Measurements from ENCODE around the gene CYB5D1. TPM values are rescaled to one million over a fixed set of nuclear protein-coding genes. Genes with fewer than 3 reads are reported as not detected.
A peak's percentile ranks its signal among the peaks of the same experiment; 100 is the strongest.

Gene CYB5D1
- total RNA-seq, 4 donors from 2014 or later = 12.0 to 18.7 (median 13.7) TPM

- TF ChIP-seq CTCF (IDR thresholded peaks at IDR 0.05) = peak in 3 of 4 experiments; percentile 99
- TF ChIP-seq POLR2AphosphoS5 (IDR thresholded peaks at IDR 0.05) = peak; percentile 66
- no peak for TF ChIP-seq POLR2A (IDR thresholded peaks at IDR 0.05)
- TF ChIP-seq EP300 (IDR thresholded peaks at IDR 0.05) = no peak
- Histone ChIP-seq H3K27ac (peak overlapping the region in 3 of 4 donors; percentile 30 to 65 (median 54)), H3K9me3 (no peaks in the 10 kb centered on the region), H3K27me3 (no peaks in the 10 kb centered on the region), H3K4me3 (peak overlapping the region in 1 of 2 donors; percentile 19), H3K4me1 (peaks cover 3 to 45% (median 20%) of the 10 kb centered on the region in 3 donors), H3K36me3 (peaks cover 0 to 76% of the 10 kb centered on the region in 2 donors)
- WGBS, 2 donors (ENCODE audit: low coverage in 1 of 2) = 0% methylated on average over 1 of the region's 60 CpGs; no CpG with 5 or more reads in 1 of the 2 donors
- peak; percentile 81 for ATAC-seq
Measured at GRCh38 chr17:7851438-7852261, 6.2 kb upstream of the CYB5D1 start.

GRCh38 chr17:7852262-7852670, 5.5 kb upstream of the CYB5D1 start:
- peaks cover 3 to 49% (median 20%) of the 10 kb centered on the region in 3 donors for H3K4me1 ChIP-seq
- ATAC-seq = no peak
- no peaks in the 10 kb centered on the region for H3K27me3 ChIP-seq
- 75 to 79% methylated on average over 4 to 11 of the region's 20 CpGs for WGBS, 2 donors (ENCODE audit: low coverage in 1 of 2)
- H3K27ac ChIP-seq = peak overlapping the region in 3 of 4 donors; percentile 14 to 65 (median 54)
- no peak for TF ChIP-seq EP300 (IDR thresholded peaks at IDR 0.05)
- no peaks in the 10 kb centered on the region for H3K9me3 ChIP-seq
- no peak overlapping the region for H3K4me3 ChIP-seq
- peaks cover 0 to 70% of the 10 kb centered on the region in 2 donors for H3K36me3 ChIP-seq

GRCh38 chr17:7852919-7853690, 4.7 kb upstream of the CYB5D1 start:
- Histone ChIP-seq H3K36me3 (peaks cover 0 to 61% of the 10 kb centered on the region in 2 donors), H3K9me3 (no peaks in the 10 kb centered on the region), H3K4me3 (peak overlapping the region in 1 of 2 donors; percentile 3), H3K27me3 (no peaks in the 10 kb centered on the region), H3K27ac (peak overlapping the region in 2 of 4 donors; percentile 65 to 88), H3K4me1 (peaks cover 3 to 50% (median 20%) of the 10 kb centered on the region in 3 donors)
- TF ChIP-seq POLR2AphosphoS5 (IDR thresholded peaks at IDR 0.05) = no peak
- no peak for TF ChIP-seq CTCF (IDR thresholded peaks at IDR 0.05)
- no peak for TF ChIP-seq EP300 (IDR thresholded peaks at IDR 0.05)
- no peak for TF ChIP-seq POLR2A (IDR thresholded peaks at IDR 0.05)
- WGBS, 2 donors (ENCODE audit: low coverage in 1 of 2) = 0 to 59% methylated on average over 1 to 17 of the region's 51 CpGs
- no peak for ATAC-seq

GRCh38 chr17:7853691-7854038, 4.1 kb upstream of the CYB5D1 start:
- ATAC-seq = no peak
- Histone ChIP-seq H3K9me3 (no peaks in the 10 kb centered on the region), H3K36me3 (peaks cover 0 to 56% of the 10 kb centered on the region in 2 donors), H3K27me3 (no peaks in the 10 kb centered on the region), H3K4me1 (peaks cover 3 to 56% (median 24%) of the 10 kb centered on the region in 3 donors), H3K4me3 (peak overlapping the region in 1 of 2 donors; percentile 3), H3K27ac (peak overlapping the region in 1 of 4 donors; percentile 88)
- 47 to 71% methylated on average over 6 to 13 of the region's 21 CpGs for WGBS, 2 donors (ENCODE audit: low coverage in 1 of 2)
- TF ChIP-seq EP300 (IDR thresholded peaks at IDR 0.05) (no peak), CTCF (IDR thresholded peaks at IDR 0.05) (no peak), POLR2AphosphoS5 (IDR thresholded peaks at IDR 0.05) (no peak), POLR2A (IDR thresholded peaks at IDR 0.05) (no peak)

GRCh38 chr17:7854078-7854777, 3.6 kb upstream of the CYB5D1 start:
- 62 to 70% methylated on average over 6 to 22 of the region's 31 CpGs for WGBS, 2 donors (ENCODE audit: low coverage in 1 of 2)
- ATAC-seq = no peak
- TF ChIP-seq EP300 (IDR thresholded peaks at IDR 0.05) (no peak), POLR2AphosphoS5 (IDR thresholded peaks at IDR 0.05) (no peak), CTCF (IDR thresholded peaks at IDR 0.05) (no peak), POLR2A (IDR thresholded peaks at IDR 0.05) (no peak)
- peaks cover 3 to 62% (median 27%) of the 10 kb centered on the region in 3 donors for H3K4me1 ChIP-seq
- peaks cover 0 to 51% of the 10 kb centered on the region in 2 donors for H3K36me3 ChIP-seq
- H3K4me3 ChIP-seq = peak overlapping the region in 1 of 2 donors; percentile 57
- peak overlapping the region in 3 of 4 donors; percentile 88 to 96 (median 95) for H3K27ac ChIP-seq
- no peaks in the 10 kb centered on the region for H3K27me3 ChIP-seq
- no peaks in the 10 kb centered on the region for H3K9me3 ChIP-seq

Measured in gastroesophageal sphincter (tissue), 4 donors.